HCT116 (cell line): ENCODE data around the gene RUNDC3A. TPM values are rescaled to one million over a fixed set of nuclear protein-coding genes. Genes with fewer than 3 reads are reported as not detected.

Experiments
- ATAC-seq: fragments of 200-7000 bp; cut with Tn5 transposase; 2 replicates; pipeline ENCODE4 v1.9.1; 2020; ENCODE audit warnings: mild to moderate bottlenecking, moderate library complexity
- BruUV-seq: library from RNA; stranded (reverse); fragments of 400-500 nt; replicated peaks from 2 replicates; lab custom pipeline; 2021; lab: Mats Ljungman, UMichigan
- CTCF ChIA-PET: fragments of 300-600 bp; sonication (Branson Sonifier 250); formaldehyde crosslinking; loops from one replicate; lab custom pipeline; 2021; ENCODE audit warnings: antibody characterized with exemption; lab: Charles Lee
- POLR2A ChIA-PET: fragments of 300-600, 350-600 bp; sonication (Branson Sonifier 250); formaldehyde crosslinking; loops from one replicate; lab custom pipeline; 2021; ENCODE audit warnings: antibody characterized with exemption; lab: Charles Lee
- RAD21 ChIA-PET, 2 experiments: fragments of 300-600 bp; sonication (Branson Sonifier 250); formaldehyde crosslinking; loops; one replicate each; lab custom pipeline; 2023; ENCODE audit warnings: low total read pairs in 2 of 2; ENCODE audit not compliant: uncharacterized antibody in 2 of 2, unreplicated experiment in 2 of 2, low non-redundant PET in 1 of 2; lab: Charles Lee
- DNase-seq: peaks from one replicate; pipeline ENCODE4 v3.0.0-alpha.2; 2010; ENCODE audit warnings: low read depth, low spot score
- H2AFZ ChIP-seq: fragments of 200-600 bp; shearing (Covaris generic), sonication (generic); 2 replicates; pipeline ENCODE4 v1.6.1; 2017; ENCODE audit warnings: low read depth, mixed run types, mixed read lengths, antibody characterized with exemption, low read length; ENCODE audit not compliant: poor library complexity, severe bottlenecking
- H3K27ac ChIP-seq: 2 replicates; pipeline ENCODE4 v1.5.1; 2012; ENCODE audit warnings: low read depth, low read length
- H3K27me3 ChIP-seq: fragments of 200-600 bp; sonication (generic); 2 replicates; pipeline ENCODE4 v1.6.1; 2016; ENCODE audit warnings: mixed run types, low read length, mixed read lengths; ENCODE audit not compliant: insufficient read depth
- H3K36me3 ChIP-seq, 2 experiments: fragments of 200-500 bp in 1 of 2; fragments of 200-600 bp in 1 of 2; sonication (Bioruptor generic) in 1 of 2; sonication (generic) in 1 of 2; 2 replicates each; pipeline versions ENCODE4 v1.5.1 to v1.6.1; 2014 to 2016; ENCODE audit warnings: low read length in 2 of 2, inconsistent platforms in 1 of 2, mixed read lengths in 1 of 2, mixed run types in 1 of 2; ENCODE audit not compliant: insufficient read depth in 2 of 2, control insufficient read depth in 1 of 2
- H3K4me1 ChIP-seq, 2 experiments: fragments of 200-600 bp in 1 of 2; sonication (generic) in 1 of 2; 2 replicates each; pipeline versions ENCODE4 v1.5.1 to v1.6.1; 2012 to 2017; ENCODE audit warnings: low read length in 2 of 2, inconsistent platforms in 1 of 2, mild to moderate bottlenecking in 1 of 2, mixed read lengths in 1 of 2, mixed run types in 1 of 2, moderate library complexity in 1 of 2; ENCODE audit not compliant: insufficient read depth in 2 of 2, control insufficient read depth in 1 of 2
- H3K4me2 ChIP-seq: fragments of 200-600 bp; sonication (generic); 2 replicates; pipeline ENCODE4 v1.6.1; 2017; ENCODE audit warnings: mixed run types, low read length, mixed read lengths
- H3K4me3 ChIP-seq, 2 experiments: fragments of 200-600 bp in 1 of 2; sonication (generic) in 1 of 2; replicated peaks in 1 of 2; 2 replicates each; pipeline ENCODE4 v1.5.1; 2011 to 2016; ENCODE audit warnings: low read length in 2 of 2, control low read depth in 1 of 2, low read depth in 1 of 2, mild to moderate bottlenecking in 1 of 2, mixed read lengths in 1 of 2, mixed run types in 1 of 2
- H3K79me2 ChIP-seq: fragments of 200-600 bp; sonication (generic); 2 replicates; pipeline ENCODE4 v1.6.1; 2017; ENCODE audit warnings: mild to moderate bottlenecking, mixed run types, low read length, moderate library complexity, mixed read lengths; ENCODE audit not compliant: insufficient read depth
- H3K9ac ChIP-seq: fragments of 200-600 bp; sonication (generic); 2 replicates; pipeline ENCODE4 v1.6.1; 2016; ENCODE audit warnings: low read length, mixed read lengths
- H3K9me2 ChIP-seq: fragments of 200-600 bp; sonication (generic), shearing (Covaris generic); 2 replicates; pipeline ENCODE4 v1.6.1; 2017; ENCODE audit warnings: mixed run types, mild to moderate bottlenecking, moderate library complexity; ENCODE audit not compliant: insufficient read depth
- H3K9me3 ChIP-seq, 2 experiments: fragments of 200-500 bp in 1 of 2; fragments of 200-600 bp in 1 of 2; sonication (Bioruptor generic) in 1 of 2; sonication (generic) in 1 of 2; 2 replicates each; pipeline ENCODE4 v1.6.1; 2014 to 2017; ENCODE audit warnings: low read length in 2 of 2, mixed read lengths in 2 of 2, inconsistent platforms in 1 of 2, low read depth in 1 of 2, mild to moderate bottlenecking in 1 of 2, mixed run types in 1 of 2, moderate library complexity in 1 of 2; ENCODE audit not compliant: control insufficient read depth in 1 of 2, insufficient read depth in 1 of 2
- H4K20me1 ChIP-seq: fragments of 200-600 bp; sonication (generic), shearing (Covaris generic); 2 replicates; pipeline ENCODE4 v1.6.1; 2017; ENCODE audit warnings: mixed run types, mild to moderate bottlenecking, moderate library complexity; ENCODE audit not compliant: insufficient read depth
- ATF3 ChIP-seq: IDR thresholded peaks from 2 replicates; pipeline ENCODE4 v1.6.1; 2012
- CTCF ChIP-seq, 3 experiments: fragments of 200-600 bp in 1 of 3; sonication (generic) in 1 of 3; IDR thresholded peaks in 2 of 3; conservative IDR thresholded peaks in 1 of 3; 2 replicates each; pipeline ENCODE4 v1.5.1; 2012 to 2017; ENCODE audit warnings: low read depth in 2 of 3, low read length in 2 of 3, antibody characterized with exemption in 1 of 3, borderline replicate concordance in 1 of 3, control low read depth in 1 of 3, mild to moderate bottlenecking in 1 of 3, mixed read lengths in 1 of 3, mixed run types in 1 of 3, moderate library complexity in 1 of 3; ENCODE audit not compliant: insufficient read depth in 1 of 3
- FOSL1 ChIP-seq: IDR thresholded peaks from 2 replicates; pipeline ENCODE4 v1.6.1; 2012; ENCODE audit warnings: low read depth
- POLR2A ChIP-seq: IDR thresholded peaks from 2 replicates; pipeline ENCODE4 v1.7.0; 2011; ENCODE audit warnings: borderline replicate concordance; ENCODE audit not compliant: insufficient read depth, insufficient read length; ENCODE audit errors: extremely low read depth
- POLR2AphosphoS5 ChIP-seq: IDR thresholded peaks from 2 replicates; pipeline ENCODE4 v1.6.1; 2011; ENCODE audit warnings: mild to moderate bottlenecking, low read depth, low read length, moderate library complexity
- RAD21 ChIP-seq: IDR thresholded peaks from 2 replicates; pipeline ENCODE4 v1.6.1; 2012; ENCODE audit warnings: low read depth, mild to moderate bottlenecking
- SIN3A ChIP-seq: IDR thresholded peaks from 2 replicates; pipeline ENCODE4 v1.6.1; 2012; ENCODE audit warnings: low read depth
- ZNF274 ChIP-seq: fragments of 200-500 bp; sonication (Bioruptor generic); IDR thresholded peaks from 2 replicates; pipeline ENCODE4 v1.6.1; 2014; ENCODE audit warnings: mild to moderate bottlenecking, low read depth, low read length, inconsistent platforms
- intact Hi-C: fragments of 100-400 bp; cut with micrococcal nuclease; formaldehyde crosslinking; loops from 2 replicates; pipeline ENCODE4 v1.10.0; 2022
- total RNA-seq: library from RNA; stranded (reverse); gene quantifications from one replicate; pipeline ENCODE4 v1.2.1, GENCODE V29; 2021; ENCODE audit not compliant: unreplicated experiment

Gene RUNDC3A
- total RNA-seq, 1 experiment from 2014 or later: 0.61 TPM

- TF ChIP-seq FOSL1 (no peak), POLR2AphosphoS5 (no peak)
- no TSS peak for BruUV-seq
- H4K20me1 ChIP-seq: no peaks in the 10 kb centered on the region
Observed at GRCh38 chr17:44359458-44360143, 51.2 kb downstream of the RUNDC3A start.

GRCh38 chr17:44360144-44360533, 51.7 kb downstream of the RUNDC3A start:
- Histone ChIP-seq H3K4me2 (no peak overlapping the region), H3K9me3 (no peaks in the 10 kb centered on the region), H3K9me2 (no peaks in the 10 kb centered on the region), H3K27ac (no peak overlapping the region), H3K36me3 (no peaks in the 10 kb centered on the region)
- CTCF ChIA-PET: interaction anchor here (0.9 to 1.5 kb wide), 2 partner anchors 9 to 16 kb away, joined by 3 read pairs; no protein-coding TSS in a partner anchor
- ATAC-seq: no peak
- TF ChIP-seq CTCF (IDR thresholded peaks at IDR 0.05 in 2 of 3, conservative IDR thresholded peaks at IDR 0.05 in 1 of 3; ENCODE audit: borderline replicate concordance in 1 of 3, insufficient read depth in 1 of 3, low read depth in 2 of 3, low read length in 2 of 3) (no peak), ATF3 (no peak), ZNF274 (no peak), POLR2AphosphoS5 (no peak), FOSL1 (no peak), SIN3A (no peak), POLR2A (no peak), RAD21 (no peak)
- TF ChIP-seq, all 23 proteins: peak for 0
- no peak overlapping the region for H3K9ac ChIP-seq
- BruUV-seq: no TSS peak
- DNase-seq: no peak
- H4K20me1 ChIP-seq: no peaks in the 10 kb centered on the region
- no peaks in the 10 kb centered on the region for H3K27me3 ChIP-seq
- intact Hi-C loops: loop anchor here (10.0 kb wide), 1 partner anchor 455 kb away; the partner anchor contains the start of gene MPP2
- ChIA-PET RAD21 (no interaction called here), POLR2A (no interaction called here)
- peaks cover 7 to 27% of the 10 kb centered on the region in 2 experiments; a peak in 3 of 4 replicates for H3K4me1 ChIP-seq
- no peak overlapping the region for H3K4me3 ChIP-seq
- no peak overlapping the region for H2AFZ ChIP-seq
- no peaks in the 10 kb centered on the region for H3K79me2 ChIP-seq

More at GRCh38 chr17:44359458-44360143, 51.2 kb downstream of the RUNDC3A start:
- Histone ChIP-seq H3K4me1 (peaks cover 7 to 27% of the 10 kb centered on the region in 2 experiments; a peak in 3 of 4 replicates), H3K9me3 (no peaks in the 10 kb centered on the region), H3K79me2 (no peaks in the 10 kb centered on the region), H3K27me3 (no peaks in the 10 kb centered on the region), H3K9me2 (no peaks in the 10 kb centered on the region), H3K27ac (no peak overlapping the region), H3K9ac (no peak overlapping the region), H2AFZ (no peak overlapping the region), H3K4me2 (no peak overlapping the region), H3K4me3 (no peak overlapping the region), H3K36me3 (no peaks in the 10 kb centered on the region)
- DNase-seq: no peak
- ChIA-PET RAD21 (no interaction called here), POLR2A (interaction anchor here (1.0 kb wide), 1 partner anchor 191 kb away, joined by 4 read pairs; no protein-coding TSS in a partner anchor), CTCF (interaction anchor here (0.9 to 1.5 kb wide), 2 partner anchors 8 to 16 kb away, joined by 3 read pairs; no protein-coding TSS in a partner anchor)
- intact Hi-C loops: loop anchor here (10.0 kb wide), 1 partner anchor 455 kb away; the partner anchor contains the start of gene MPP2
- ATAC-seq: no peak
